HCT116 (cell line): Measurements from ENCODE around the gene UBE2F. TPM values are rescaled to one million over a fixed set of nuclear protein-coding genes. Genes with fewer than 3 reads are reported as not detected.

ENCODE experiments used
- ATAC-seq: fragments of 200-7000 bp; cut with Tn5 transposase; 2 replicates; pipeline ENCODE4 v1.9.1; 2020; ENCODE audit warnings: mild to moderate bottlenecking, moderate library complexity
- BruUV-seq: library from RNA; stranded (reverse); fragments of 400-500 nt; replicated peaks from 2 replicates; lab custom pipeline; 2021; lab: Mats Ljungman, UMichigan
- CTCF ChIA-PET: fragments of 300-600 bp; sonication (Branson Sonifier 250); formaldehyde crosslinking; loops from one replicate; lab custom pipeline; 2021; ENCODE audit warnings: antibody characterized with exemption; lab: Charles Lee
- POLR2A ChIA-PET: fragments of 300-600, 350-600 bp; sonication (Branson Sonifier 250); formaldehyde crosslinking; loops from one replicate; lab custom pipeline; 2021; ENCODE audit warnings: antibody characterized with exemption; lab: Charles Lee
- RAD21 ChIA-PET, 2 experiments: fragments of 300-600 bp; sonication (Branson Sonifier 250); formaldehyde crosslinking; loops; one replicate each; lab custom pipeline; 2023; ENCODE audit warnings: low total read pairs in 2 of 2; ENCODE audit not compliant: uncharacterized antibody in 2 of 2, unreplicated experiment in 2 of 2, low non-redundant PET in 1 of 2; lab: Charles Lee
- DNase-seq: peaks from one replicate; pipeline ENCODE4 v3.0.0-alpha.2; 2010; ENCODE audit warnings: low read depth, low spot score
- H2AFZ ChIP-seq: fragments of 200-600 bp; shearing (Covaris generic), sonication (generic); 2 replicates; pipeline ENCODE4 v1.6.1; 2017; ENCODE audit warnings: low read depth, mixed run types, mixed read lengths, antibody characterized with exemption, low read length; ENCODE audit not compliant: poor library complexity, severe bottlenecking
- H3K27ac ChIP-seq: 2 replicates; pipeline ENCODE4 v1.5.1; 2012; ENCODE audit warnings: low read depth, low read length
- H3K27me3 ChIP-seq: fragments of 200-600 bp; sonication (generic); 2 replicates; pipeline ENCODE4 v1.6.1; 2016; ENCODE audit warnings: mixed run types, low read length, mixed read lengths; ENCODE audit not compliant: insufficient read depth
- H3K36me3 ChIP-seq, 2 experiments: fragments of 200-500 bp in 1 of 2; fragments of 200-600 bp in 1 of 2; sonication (Bioruptor generic) in 1 of 2; sonication (generic) in 1 of 2; 2 replicates each; pipeline versions ENCODE4 v1.5.1 to v1.6.1; 2014 to 2016; ENCODE audit warnings: low read length in 2 of 2, inconsistent platforms in 1 of 2, mixed read lengths in 1 of 2, mixed run types in 1 of 2; ENCODE audit not compliant: insufficient read depth in 2 of 2, control insufficient read depth in 1 of 2
- H3K4me1 ChIP-seq, 2 experiments: fragments of 200-600 bp in 1 of 2; sonication (generic) in 1 of 2; 2 replicates each; pipeline versions ENCODE4 v1.5.1 to v1.6.1; 2012 to 2017; ENCODE audit warnings: low read length in 2 of 2, inconsistent platforms in 1 of 2, mild to moderate bottlenecking in 1 of 2, mixed read lengths in 1 of 2, mixed run types in 1 of 2, moderate library complexity in 1 of 2; ENCODE audit not compliant: insufficient read depth in 2 of 2, control insufficient read depth in 1 of 2
- H3K4me2 ChIP-seq: fragments of 200-600 bp; sonication (generic); 2 replicates; pipeline ENCODE4 v1.6.1; 2017; ENCODE audit warnings: mixed run types, low read length, mixed read lengths
- H3K4me3 ChIP-seq, 2 experiments: fragments of 200-600 bp in 1 of 2; sonication (generic) in 1 of 2; replicated peaks in 1 of 2; 2 replicates each; pipeline ENCODE4 v1.5.1; 2011 to 2016; ENCODE audit warnings: low read length in 2 of 2, control low read depth in 1 of 2, low read depth in 1 of 2, mild to moderate bottlenecking in 1 of 2, mixed read lengths in 1 of 2, mixed run types in 1 of 2
- H3K79me2 ChIP-seq: fragments of 200-600 bp; sonication (generic); 2 replicates; pipeline ENCODE4 v1.6.1; 2017; ENCODE audit warnings: mild to moderate bottlenecking, mixed run types, low read length, moderate library complexity, mixed read lengths; ENCODE audit not compliant: insufficient read depth
- H3K9ac ChIP-seq: fragments of 200-600 bp; sonication (generic); 2 replicates; pipeline ENCODE4 v1.6.1; 2016; ENCODE audit warnings: low read length, mixed read lengths
- H3K9me2 ChIP-seq: fragments of 200-600 bp; sonication (generic), shearing (Covaris generic); 2 replicates; pipeline ENCODE4 v1.6.1; 2017; ENCODE audit warnings: mixed run types, mild to moderate bottlenecking, moderate library complexity; ENCODE audit not compliant: insufficient read depth
- H3K9me3 ChIP-seq, 2 experiments: fragments of 200-500 bp in 1 of 2; fragments of 200-600 bp in 1 of 2; sonication (Bioruptor generic) in 1 of 2; sonication (generic) in 1 of 2; 2 replicates each; pipeline ENCODE4 v1.6.1; 2014 to 2017; ENCODE audit warnings: low read length in 2 of 2, mixed read lengths in 2 of 2, inconsistent platforms in 1 of 2, low read depth in 1 of 2, mild to moderate bottlenecking in 1 of 2, mixed run types in 1 of 2, moderate library complexity in 1 of 2; ENCODE audit not compliant: control insufficient read depth in 1 of 2, insufficient read depth in 1 of 2
- H4K20me1 ChIP-seq: fragments of 200-600 bp; sonication (generic), shearing (Covaris generic); 2 replicates; pipeline ENCODE4 v1.6.1; 2017; ENCODE audit warnings: mixed run types, mild to moderate bottlenecking, moderate library complexity; ENCODE audit not compliant: insufficient read depth
- FOSL1 ChIP-seq: IDR thresholded peaks from 2 replicates; pipeline ENCODE4 v1.6.1; 2012; ENCODE audit warnings: low read depth
- MAX ChIP-seq: IDR thresholded peaks from 2 replicates; pipeline ENCODE4 v1.6.1; 2012
- REST ChIP-seq: IDR thresholded peaks from 2 replicates; pipeline ENCODE4 v1.6.1; 2012; ENCODE audit warnings: low read depth
- intact Hi-C: fragments of 100-400 bp; cut with micrococcal nuclease; formaldehyde crosslinking; loops from 2 replicates; pipeline ENCODE4 v1.10.0; 2022
- total RNA-seq: library from RNA; stranded (reverse); gene quantifications from one replicate; pipeline ENCODE4 v1.2.1, GENCODE V29; 2021; ENCODE audit not compliant: unreplicated experiment
- TF ChIP-seq, protein P1 (sequence below): IDR thresholded peaks from 2 replicates; pipeline ENCODE4 v1.6.1; 2011; ENCODE audit warnings: mild to moderate bottlenecking, low read length, moderate library complexity; ENCODE audit not compliant: insufficient replicate concordance; ENCODE audit errors: extremely low read depth

Gene UBE2F
- total RNA-seq, 1 experiment from 2014 or later = 32.8 TPM

DNA sequence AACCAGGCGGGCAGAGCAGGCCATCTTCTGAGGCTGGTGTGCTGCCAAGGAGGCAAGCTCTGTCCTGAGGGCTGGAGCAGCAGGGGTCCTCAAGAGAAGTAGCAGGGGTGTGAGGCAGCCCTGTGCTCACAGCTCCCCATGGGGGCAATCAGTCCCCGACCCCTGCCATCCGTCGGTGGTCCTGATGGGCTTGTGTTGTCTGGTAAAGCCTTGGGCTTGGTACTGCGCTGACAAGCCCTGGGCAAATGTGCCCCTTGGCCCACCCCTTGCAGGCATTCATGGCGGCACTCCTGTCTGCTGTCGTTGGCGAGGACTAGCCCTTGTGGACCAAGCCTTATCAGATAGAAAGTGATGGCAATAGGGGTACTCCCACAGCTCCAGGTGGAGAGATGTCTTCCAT is 71.4 kb downstream of the UBE2F start:
- no peaks in the 10 kb centered on the region for H3K27me3 ChIP-seq
- no TSS peak for BruUV-seq
- ChIA-PET POLR2A (no interaction called here), CTCF (no interaction called here), RAD21 (no interaction called here)
- ATAC-seq (no peak), DNase-seq (no peak)
- no peak overlapping the region for H3K4me2 ChIP-seq
- H3K9me3 ChIP-seq = no peaks in the 10 kb centered on the region
- no peaks in the 10 kb centered on the region for H3K4me1 ChIP-seq
- H3K4me3 ChIP-seq = no peak overlapping the region
- no peaks in the 10 kb centered on the region for H3K36me3 ChIP-seq
- intact Hi-C loops = no loop called here
- no peak overlapping the region for H3K9ac ChIP-seq
- H2AFZ ChIP-seq = no peak overlapping the region
- no peak overlapping the region for H3K27ac ChIP-seq
- no peaks in the 10 kb centered on the region for H4K20me1 ChIP-seq
- H3K79me2 ChIP-seq = no peaks in the 10 kb centered on the region
- TF ChIP-seq MAX (no peak), REST (no peak), FOSL1 (no peak)
- TF ChIP-seq, protein P1, sequence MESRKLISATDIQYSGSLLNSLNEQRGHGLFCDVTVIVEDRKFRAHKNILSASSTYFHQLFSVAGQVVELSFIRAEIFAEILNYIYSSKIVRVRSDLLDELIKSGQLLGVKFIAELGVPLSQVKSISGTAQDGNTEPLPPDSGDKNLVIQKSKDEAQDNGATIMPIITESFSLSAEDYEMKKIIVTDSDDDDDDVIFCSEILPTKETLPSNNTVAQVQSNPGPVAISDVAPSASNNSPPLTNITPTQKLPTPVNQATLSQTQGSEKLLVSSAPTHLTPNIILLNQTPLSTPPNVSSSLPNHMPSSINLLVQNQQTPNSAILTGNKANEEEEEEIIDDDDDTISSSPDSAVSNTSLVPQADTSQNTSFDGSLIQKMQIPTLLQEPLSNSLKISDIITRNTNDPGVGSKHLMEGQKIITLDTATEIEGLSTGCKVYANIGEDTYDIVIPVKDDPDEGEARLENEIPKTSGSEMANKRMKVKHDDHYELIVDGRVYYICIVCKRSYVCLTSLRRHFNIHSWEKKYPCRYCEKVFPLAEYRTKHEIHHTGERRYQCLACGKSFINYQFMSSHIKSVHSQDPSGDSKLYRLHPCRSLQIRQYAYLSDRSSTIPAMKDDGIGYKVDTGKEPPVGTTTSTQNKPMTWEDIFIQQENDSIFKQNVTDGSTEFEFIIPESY = no peak
- no peaks in the 10 kb centered on the region for H3K9me2 ChIP-seq
